GM18861 (cell line): ENCODE data around the gene NDUFA8.

ENCODE experiments used
- ATAC-seq: cut with Tn5 transposase; IDR thresholded peaks from one replicate; pipeline ENCODE4 v1.9.1; 2021; ENCODE audit not compliant: unreplicated experiment

The NDUFA8 gene

GRCh38 chr9:122186301-122186700 is 26.7 kb upstream of the NDUFA8 start:
- no peak for ATAC-seq

GRCh38 chr9:122184551-122184950 is 25.0 kb upstream of the NDUFA8 start:
- no peak for ATAC-seq

DNA sequence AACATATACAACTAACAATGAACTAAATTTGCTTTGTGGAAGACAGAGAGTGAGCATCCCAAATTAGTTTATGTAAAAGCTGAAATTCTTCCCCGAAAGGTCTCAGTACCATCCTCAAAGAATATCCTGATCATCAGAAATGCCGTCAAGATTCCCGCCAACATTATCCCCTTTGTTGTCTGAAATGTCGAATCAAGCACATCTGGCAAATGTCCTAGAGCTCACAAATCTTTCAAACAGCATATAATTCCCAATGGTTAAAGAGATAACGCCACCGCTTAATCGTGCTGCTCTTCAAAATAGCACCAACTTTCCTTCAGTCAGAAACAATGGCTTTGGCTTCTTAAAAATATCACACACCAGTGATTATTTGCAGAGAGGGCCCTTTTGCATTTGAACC is 23.9 kb upstream of the NDUFA8 start:
- ATAC-seq: no peak

GRCh38 chr9:122180633-122181032 is 21.1 kb upstream of the NDUFA8 start:
- no peak for ATAC-seq

DNA sequence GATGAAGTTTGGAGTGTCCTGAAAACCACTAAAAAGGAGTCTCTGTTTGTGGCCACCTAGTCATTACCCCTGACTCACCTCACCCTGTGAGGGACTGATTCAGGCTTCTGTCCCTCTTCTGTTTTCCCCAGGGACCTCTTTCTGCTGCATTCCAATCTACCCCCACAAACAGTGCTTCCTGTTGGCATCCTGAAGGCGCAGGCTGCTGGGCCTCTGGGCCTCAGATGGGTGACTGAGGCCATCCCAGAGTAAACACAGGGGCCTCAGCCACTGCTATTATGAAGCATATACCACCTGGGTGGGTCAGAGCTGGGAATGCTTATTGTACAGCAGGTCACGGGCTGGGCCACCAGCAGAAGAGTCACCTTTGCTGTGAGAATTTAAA is 20.1 kb upstream of the NDUFA8 start:
- ATAC-seq: no peak

GRCh38 chr9:122179054-122179689 is 19.6 kb upstream of the NDUFA8 start:
- no peak for ATAC-seq

GRCh38 chr9:122176916-122177315 is 17.3 kb upstream of the NDUFA8 start:
- ATAC-seq: no peak

GRCh38 chr9:122173670-122174069 is 14.1 kb upstream of the NDUFA8 start:
- no peak for ATAC-seq

GRCh38 chr9:122172131-122172530 is 12.6 kb upstream of the NDUFA8 start:
- no peak for ATAC-seq

- ATAC-seq: no peak
These were observed 8.8 kb upstream of the NDUFA8 start for GRCh38 chr9:122168356-122168755.

- no peak for ATAC-seq
These were observed 4.7 kb upstream of the NDUFA8 start for GRCh38 chr9:122164286-122164685.

- ATAC-seq: no peak
These were observed 2.8 kb upstream of the NDUFA8 start for GRCh38 chr9:122162415-122162814.

DNA sequence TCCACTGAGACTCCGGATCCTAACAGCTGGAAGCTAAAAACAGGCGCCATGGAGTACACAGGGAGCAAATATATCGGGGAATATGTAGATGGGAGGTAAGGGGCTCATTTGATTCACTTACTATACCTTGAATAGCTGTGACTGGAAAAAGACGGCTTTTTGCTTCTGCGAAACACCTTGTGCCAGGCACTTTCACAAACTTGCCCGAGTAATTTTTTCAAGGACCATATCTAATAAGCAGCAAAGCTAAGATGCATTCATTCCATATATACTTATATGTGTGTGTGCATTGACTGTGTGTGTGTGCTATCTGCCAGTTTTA is 307 bp upstream of the NDUFA8 start:
- ATAC-seq: peak; percentile 2

DNA sequence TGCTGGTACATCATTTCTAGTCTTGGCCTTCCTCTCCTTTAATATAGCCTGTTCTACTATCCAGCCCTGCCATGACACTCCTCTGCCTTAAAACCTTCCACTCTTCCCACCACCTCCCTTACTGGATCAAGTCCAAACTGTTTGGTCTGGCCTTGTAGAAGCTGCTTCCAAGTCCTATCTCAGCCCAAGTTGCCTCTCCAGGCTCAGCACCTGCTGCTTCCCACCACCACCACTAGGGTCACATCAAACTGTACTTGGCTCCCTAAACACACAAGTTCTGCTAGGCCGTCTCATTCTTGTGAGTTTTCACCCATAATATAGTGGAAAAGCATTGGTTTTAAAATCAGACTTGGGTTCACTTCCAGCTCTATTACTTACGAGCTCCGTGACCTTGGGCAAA is 1.4 kb downstream of the NDUFA8 start:
- no peak for ATAC-seq

DNA sequence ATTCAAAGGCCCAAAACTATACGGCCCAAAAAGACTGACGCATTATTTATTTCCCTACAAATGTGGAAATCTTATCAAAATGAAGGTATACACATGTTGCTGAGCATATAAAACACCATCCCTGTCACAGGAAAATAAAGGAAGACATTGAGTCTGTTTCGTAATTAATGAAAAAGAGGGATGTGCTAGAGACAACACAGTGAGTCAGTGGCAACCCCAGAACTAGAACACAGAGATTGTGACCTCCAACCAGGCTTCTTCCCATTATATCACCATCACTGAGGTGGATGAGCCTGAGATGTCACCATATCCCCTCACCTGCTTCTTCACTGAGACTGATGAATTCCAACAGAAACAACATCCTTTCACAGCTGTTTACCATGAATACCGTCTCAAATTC is 3.8 kb downstream of the NDUFA8 start:
- no peak for ATAC-seq

- no peak for ATAC-seq
These were observed 8.2 kb downstream of the NDUFA8 start for GRCh38 chr9:122151267-122151828.

DNA sequence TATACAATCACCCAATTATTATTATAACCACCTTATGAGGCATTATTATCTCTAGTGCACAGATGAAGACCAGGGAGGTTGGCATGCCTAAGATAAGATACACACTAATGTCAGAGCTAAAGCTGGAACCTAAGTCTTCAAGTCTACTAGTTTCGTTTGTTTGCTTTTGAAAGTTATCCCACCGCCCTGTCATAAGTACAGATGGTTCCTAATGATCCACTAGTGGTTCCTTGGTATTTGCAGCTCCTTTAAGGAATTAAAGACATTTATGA is 14.1 kb downstream of the NDUFA8 start:
- no peak for ATAC-seq

GRCh38 chr9:122144836-122145591 is 14.6 kb downstream of the NDUFA8 start:
- no peak for ATAC-seq

DNA sequence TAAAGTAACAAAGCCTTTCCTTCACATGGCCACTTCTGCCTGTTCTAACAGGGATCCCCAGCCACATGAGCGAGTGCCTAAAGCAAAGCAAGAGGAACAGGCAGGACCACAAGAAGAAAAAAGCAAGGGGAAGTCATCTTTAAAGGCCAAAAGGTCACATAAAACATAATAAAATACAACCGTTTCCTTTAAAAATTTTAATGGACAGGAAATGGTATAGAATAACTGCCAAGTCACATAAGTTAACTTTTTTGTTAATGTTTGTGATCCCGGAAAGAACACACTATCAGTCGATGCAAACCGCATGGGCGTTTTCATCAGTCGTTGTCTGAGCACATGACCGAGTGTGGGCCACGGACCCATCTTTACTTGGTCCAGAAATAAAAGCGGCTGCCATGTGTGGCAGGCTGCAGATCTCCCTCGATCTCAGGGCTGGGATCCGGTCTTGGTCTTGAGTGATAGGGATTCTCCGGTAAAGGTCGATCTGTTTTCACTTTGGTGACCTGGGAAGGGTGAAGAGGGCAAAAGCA is 15.6 kb downstream of the NDUFA8 start:
- ATAC-seq: no peak

GRCh38 chr9:122143296-122143695 is 16.3 kb downstream of the NDUFA8 start:
- ATAC-seq: no peak

- ATAC-seq: no peak
These were observed 17.9 kb downstream of the NDUFA8 start for GRCh38 chr9:122141671-122142070.

- no peak for ATAC-seq
These were observed 19.0 kb downstream of the NDUFA8 start for GRCh38 chr9:122140368-122141193.
